A549 treated with AZD9567 at 1 μM for 4 hours (cell line): ENCODE data around the gene WNT3. TPM values are rescaled to one million over a fixed set of nuclear protein-coding genes. Genes with fewer than 3 reads are reported as not detected.

Source experiments
- total RNA-seq: library from RNA; stranded (reverse); fragments of 200-300 nt; extraction: Qiagen RNA extraction; gene quantifications from 5 replicates; pipeline ENCODE4 v1.2.3, GENCODE V29; 2022; ENCODE audit not compliant: insufficient read depth

The WNT3 gene
- total RNA-seq: 2.9 to 4.6 TPM (median 3.9 TPM) in 5 replicates

GRCh38 chr17:46818316-46818928, at the start of gene WNT3:
Gene WNT3, minus strand, starts transcription at chr17:46818692. Its CDS starts 95 bp downstream, at chr17:46818597.

DNA sequence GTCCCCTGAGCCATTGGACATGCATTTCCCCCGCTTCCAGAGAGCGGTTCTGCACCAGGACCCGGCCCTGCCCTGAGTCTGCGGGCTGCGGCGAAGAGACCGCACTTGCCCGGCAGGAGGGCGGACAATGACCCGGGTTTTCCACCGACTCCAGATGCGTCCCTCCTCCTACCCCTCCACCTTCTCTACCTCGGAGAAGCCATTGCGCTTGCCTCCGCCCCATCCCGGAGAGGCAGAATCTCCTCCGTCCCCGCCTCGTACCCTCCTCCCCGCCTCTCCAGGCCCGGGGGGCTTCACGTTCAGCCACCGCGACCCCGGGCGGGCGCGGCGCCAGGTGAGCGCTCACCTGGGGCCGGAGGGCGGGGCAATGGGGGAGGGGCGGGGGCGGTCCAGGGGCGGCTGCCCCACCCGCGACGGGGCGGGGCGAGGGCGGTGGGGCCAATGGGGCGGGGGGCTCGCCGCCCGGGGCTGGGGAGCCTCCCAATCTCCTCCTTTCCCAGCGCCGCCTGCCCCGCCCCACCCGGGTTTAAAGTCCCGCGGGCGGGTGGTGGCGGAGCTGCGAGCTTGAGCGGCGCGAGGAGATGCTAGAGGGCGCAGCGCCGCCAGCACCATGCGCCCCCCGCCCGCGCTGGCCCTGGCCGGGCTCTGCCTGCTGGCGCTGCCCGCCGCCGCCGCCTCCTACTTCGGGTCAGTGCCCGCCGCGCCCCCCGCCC, 32.7 kb upstream of the WNT3 start, which contains the start of gene WNT9B:
WNT9B (plus strand) TSS at position 555 of the 713 bp plus-strand sequence; CDS start at position 611, 56 bp downstream.

Other genes with a start within 250 kb of the WNT3 start
- 2.9 to 4.8 TPM (median 4.2 TPM) in 5 replicates for gene ARL17A, start 239.0 kb downstream of the WNT3 start, total RNA-seq
- gene NSF, start 228.0 kb downstream of the WNT3 start, total RNA-seq: 19.3 to 23.2 TPM (median 20.9 TPM) in 5 replicates
- not detected in 5 replicates for gene WNT9B, start 32.9 kb upstream of the WNT3 start, total RNA-seq
- 34.3 to 43.6 TPM (median 41.6 TPM) in 5 replicates for gene GOSR2, start 104.5 kb upstream of the WNT3 start, total RNA-seq
- 0.71 to 1.00 TPM (median 0.80 TPM) in 4 of 5 replicates, not detected in the other for gene RPRML, start 160.6 kb upstream of the WNT3 start, total RNA-seq